SK-N-SH (cell line): Measurements from ENCODE around the gene CHCHD6.

Experiments used
- CTCF ChIP-seq: fragments of 200-600 bp; sonication (generic); IDR thresholded peaks from 2 replicates; pipeline ENCODE4 v1.6.1; 2017; ENCODE audit warnings: antibody characterized with exemption, mild to moderate bottlenecking, moderate library complexity
- EZH2phosphoT487 ChIP-seq: fragments of 200-600 bp; sonication (generic); IDR thresholded peaks from 2 replicates; pipeline ENCODE4 v1.6.1; 2017; ENCODE audit warnings: low read depth, mixed run types, mild to moderate bottlenecking, antibody characterized with exemption, moderate library complexity, borderline replicate concordance
- RAD21 ChIP-seq: IDR thresholded peaks from 2 replicates; pipeline ENCODE4 v1.6.1; 2012; ENCODE audit warnings: mild to moderate bottlenecking, low read length
- RCOR1 ChIP-seq: fragments of 150-350 bp; IDR thresholded peaks from 2 replicates; pipeline ENCODE4 v1.6.1; 2017; ENCODE audit warnings: antibody characterized with exemption, low read length
- TCF12 ChIP-seq: IDR thresholded peaks from 2 replicates; pipeline ENCODE4 v1.4.0; 2012
- TF ChIP-seq, protein P1 (sequence below): IDR thresholded peaks from 2 replicates; pipeline ENCODE4 v1.4.0; 2012; ENCODE audit warnings: low read depth
- TF ChIP-seq, protein P2 (sequence below): fragments of 150-350 bp; IDR thresholded peaks from 2 replicates; pipeline ENCODE4 v1.6.1; 2017; ENCODE audit warnings: antibody characterized with exemption, low read length, low read depth, borderline replicate concordance

DNA sequence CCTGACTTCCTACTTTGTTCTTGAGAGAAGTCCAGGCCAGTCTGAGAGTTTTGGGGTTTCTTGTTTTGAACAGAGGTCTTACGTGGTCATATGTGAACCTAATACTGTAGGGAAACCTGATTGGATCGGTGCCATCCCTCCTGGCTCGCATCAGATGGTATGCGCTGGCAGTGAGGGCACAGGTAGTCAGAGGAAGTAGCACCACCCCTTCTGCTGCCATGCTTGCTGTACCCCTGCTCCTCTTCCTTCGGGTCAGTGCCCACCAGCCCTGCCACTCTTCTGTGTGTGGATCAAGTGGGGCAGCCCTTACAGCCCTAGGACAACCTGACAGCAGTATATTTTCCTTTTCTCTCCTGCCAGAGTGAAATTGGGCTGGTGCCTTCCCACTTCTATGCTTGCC, 39.7 kb downstream of the CHCHD6 start:
- TF ChIP-seq CTCF: no peak
- no peak for TF ChIP-seq RAD21
- no peak for TF ChIP-seq RCOR1
- no peak for TF ChIP-seq TCF12
- TF ChIP-seq, protein P1, sequence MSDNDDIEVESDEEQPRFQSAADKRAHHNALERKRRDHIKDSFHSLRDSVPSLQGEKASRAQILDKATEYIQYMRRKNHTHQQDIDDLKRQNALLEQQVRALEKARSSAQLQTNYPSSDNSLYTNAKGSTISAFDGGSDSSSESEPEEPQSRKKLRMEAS: no peak
- TF ChIP-seq, protein P2, sequence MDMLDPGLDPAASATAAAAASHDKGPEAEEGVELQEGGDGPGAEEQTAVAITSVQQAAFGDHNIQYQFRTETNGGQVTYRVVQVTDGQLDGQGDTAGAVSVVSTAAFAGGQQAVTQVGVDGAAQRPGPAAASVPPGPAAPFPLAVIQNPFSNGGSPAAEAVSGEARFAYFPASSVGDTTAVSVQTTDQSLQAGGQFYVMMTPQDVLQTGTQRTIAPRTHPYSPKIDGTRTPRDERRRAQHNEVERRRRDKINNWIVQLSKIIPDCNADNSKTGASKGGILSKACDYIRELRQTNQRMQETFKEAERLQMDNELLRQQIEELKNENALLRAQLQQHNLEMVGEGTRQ: no peak
- TF ChIP-seq EZH2phosphoT487: no peak
